ENCODE measurements around the gene AAK1.

AAK1 gene

GRCh38 chr2:69641471-69641870 lies 2.1 kb downstream of the AAK1 start:
- Histone ChIP-seq H3K4me3 (ENCODE audit: low read depth, low read length) (peak overlapping the region; percentile 100), H3K9me3 (ENCODE audit: control insufficient read depth, insufficient read depth, low read length) (no peaks in the 10 kb centered on the region), H3K4me1 (ENCODE audit: control insufficient read depth, insufficient read depth, low read length) (peaks cover 34% of the 10 kb centered on the region), H3K36me3 (ENCODE audit: control insufficient read depth, insufficient read depth, low read length) (no peaks in the 10 kb centered on the region), H3K27me3 (ENCODE audit: control insufficient read depth, insufficient read depth, low read length) (no peaks in the 10 kb centered on the region), H3K27ac (ENCODE audit: low read depth, low read length) (no peak overlapping the region), H3K9ac (ENCODE audit: low read depth, low read length) (no peak overlapping the region; the same call in 1 of the 2 replicates)

GRCh38 chr2:69639266-69639665 lies 4.3 kb downstream of the AAK1 start:
- no peaks in the 10 kb centered on the region for H3K9me3 ChIP-seq (ENCODE audit: control insufficient read depth, insufficient read depth, low read length)
- no peaks in the 10 kb centered on the region; the same call in 1 of the 2 replicates for H3K36me3 ChIP-seq (ENCODE audit: control insufficient read depth, insufficient read depth, low read length)
- no peak overlapping the region for H3K4me3 ChIP-seq (ENCODE audit: low read depth, low read length)
- no peak overlapping the region for H3K27ac ChIP-seq (ENCODE audit: low read depth, low read length)
- H3K4me1 ChIP-seq (ENCODE audit: control insufficient read depth, insufficient read depth, low read length), result peaks cover 21% of the 10 kb centered on the region
- H3K9ac ChIP-seq (ENCODE audit: low read depth, low read length), result no peak overlapping the region
- H3K27me3 ChIP-seq (ENCODE audit: control insufficient read depth, insufficient read depth, low read length), result no peaks in the 10 kb centered on the region

GRCh38 chr2:69638630-69639029 lies 4.9 kb downstream of the AAK1 start:
- Histone ChIP-seq H3K27ac (ENCODE audit: low read depth, low read length) (no peak overlapping the region), H3K4me1 (ENCODE audit: control insufficient read depth, insufficient read depth, low read length) (peaks cover 21% of the 10 kb centered on the region), H3K36me3 (ENCODE audit: control insufficient read depth, insufficient read depth, low read length) (no peaks in the 10 kb centered on the region; the same call in 1 of the 2 replicates), H3K27me3 (ENCODE audit: control insufficient read depth, insufficient read depth, low read length) (no peaks in the 10 kb centered on the region), H3K9me3 (ENCODE audit: control insufficient read depth, insufficient read depth, low read length) (no peaks in the 10 kb centered on the region), H3K4me3 (ENCODE audit: low read depth, low read length) (no peak overlapping the region), H3K9ac (ENCODE audit: low read depth, low read length) (no peak overlapping the region)

GRCh38 chr2:69637923-69638322 lies 5.6 kb downstream of the AAK1 start:
- H3K9me3 ChIP-seq (ENCODE audit: control insufficient read depth, insufficient read depth, low read length), result no peaks in the 10 kb centered on the region
- H3K4me1 ChIP-seq (ENCODE audit: control insufficient read depth, insufficient read depth, low read length), result peaks cover 21% of the 10 kb centered on the region
- no peaks in the 10 kb centered on the region for H3K27me3 ChIP-seq (ENCODE audit: control insufficient read depth, insufficient read depth, low read length)
- no peak overlapping the region for H3K27ac ChIP-seq (ENCODE audit: low read depth, low read length)
- H3K4me3 ChIP-seq (ENCODE audit: low read depth, low read length), result no peak overlapping the region
- H3K9ac ChIP-seq (ENCODE audit: low read depth, low read length), result no peak overlapping the region
- no peaks in the 10 kb centered on the region; the same call in 1 of the 2 replicates for H3K36me3 ChIP-seq (ENCODE audit: control insufficient read depth, insufficient read depth, low read length)

GRCh38 chr2:69636395-69636794 lies 7.1 kb downstream of the AAK1 start:
- H3K9ac ChIP-seq (ENCODE audit: low read depth, low read length), result no peak overlapping the region
- peaks cover 12% of the 10 kb centered on the region for H3K4me1 ChIP-seq (ENCODE audit: control insufficient read depth, insufficient read depth, low read length)
- no peaks in the 10 kb centered on the region for H3K27me3 ChIP-seq (ENCODE audit: control insufficient read depth, insufficient read depth, low read length)
- H3K36me3 ChIP-seq (ENCODE audit: control insufficient read depth, insufficient read depth, low read length), result no peaks in the 10 kb centered on the region; the same call in 1 of the 2 replicates
- no peaks in the 10 kb centered on the region for H3K9me3 ChIP-seq (ENCODE audit: control insufficient read depth, insufficient read depth, low read length)
- H3K4me3 ChIP-seq (ENCODE audit: low read depth, low read length), result no peak overlapping the region
- no peak overlapping the region for H3K27ac ChIP-seq (ENCODE audit: low read depth, low read length)

GRCh38 chr2:69635432-69635831 lies 8.1 kb downstream of the AAK1 start:
- H3K27ac ChIP-seq (ENCODE audit: low read depth, low read length), result no peak overlapping the region
- no peaks in the 10 kb centered on the region; the same call in 1 of the 2 replicates for H3K36me3 ChIP-seq (ENCODE audit: control insufficient read depth, insufficient read depth, low read length)
- H3K4me1 ChIP-seq (ENCODE audit: control insufficient read depth, insufficient read depth, low read length), result peaks cover 15% of the 10 kb centered on the region
- H3K9me3 ChIP-seq (ENCODE audit: control insufficient read depth, insufficient read depth, low read length), result no peaks in the 10 kb centered on the region
- H3K27me3 ChIP-seq (ENCODE audit: control insufficient read depth, insufficient read depth, low read length), result no peaks in the 10 kb centered on the region
- H3K9ac ChIP-seq (ENCODE audit: low read depth, low read length), result no peak overlapping the region
- H3K4me3 ChIP-seq (ENCODE audit: low read depth, low read length), result no peak overlapping the region

- Histone ChIP-seq H3K4me1 (ENCODE audit: control insufficient read depth, insufficient read depth, low read length) (peaks cover 17% of the 10 kb centered on the region), H3K27me3 (ENCODE audit: control insufficient read depth, insufficient read depth, low read length) (no peaks in the 10 kb centered on the region), H3K9me3 (ENCODE audit: control insufficient read depth, insufficient read depth, low read length) (no peaks in the 10 kb centered on the region), H3K27ac (ENCODE audit: low read depth, low read length) (no peak overlapping the region), H3K9ac (ENCODE audit: low read depth, low read length) (no peak overlapping the region), H3K36me3 (ENCODE audit: control insufficient read depth, insufficient read depth, low read length) (no peaks in the 10 kb centered on the region; the same call in 1 of the 2 replicates), H3K4me3 (ENCODE audit: low read depth, low read length) (no peak overlapping the region)
These were observed 9.2 kb downstream of the AAK1 start for GRCh38 chr2:69634196-69634821.

GRCh38 chr2:69631402-69631801 lies 12.1 kb downstream of the AAK1 start:
- Histone ChIP-seq H3K9me3 (ENCODE audit: control insufficient read depth, insufficient read depth, low read length) (no peaks in the 10 kb centered on the region), H3K36me3 (ENCODE audit: control insufficient read depth, insufficient read depth, low read length) (no peaks in the 10 kb centered on the region; the same call in 1 of the 2 replicates), H3K4me1 (ENCODE audit: control insufficient read depth, insufficient read depth, low read length) (peaks cover 13% of the 10 kb centered on the region), H3K9ac (ENCODE audit: low read depth, low read length) (no peak overlapping the region), H3K4me3 (ENCODE audit: low read depth, low read length) (no peak overlapping the region), H3K27ac (ENCODE audit: low read depth, low read length) (no peak overlapping the region), H3K27me3 (ENCODE audit: control insufficient read depth, insufficient read depth, low read length) (no peaks in the 10 kb centered on the region)

GRCh38 chr2:69629921-69630608 lies 13.5 kb downstream of the AAK1 start:
- Histone ChIP-seq H3K27me3 (ENCODE audit: control insufficient read depth, insufficient read depth, low read length) (no peaks in the 10 kb centered on the region), H3K4me3 (ENCODE audit: low read depth, low read length) (no peak overlapping the region), H3K4me1 (ENCODE audit: control insufficient read depth, insufficient read depth, low read length) (peaks cover 13% of the 10 kb centered on the region), H3K9ac (ENCODE audit: low read depth, low read length) (no peak overlapping the region), H3K9me3 (ENCODE audit: control insufficient read depth, insufficient read depth, low read length) (no peaks in the 10 kb centered on the region), H3K27ac (ENCODE audit: low read depth, low read length) (no peak overlapping the region), H3K36me3 (ENCODE audit: control insufficient read depth, insufficient read depth, low read length) (no peaks in the 10 kb centered on the region)

- no peaks in the 10 kb centered on the region for H3K27me3 ChIP-seq (ENCODE audit: control insufficient read depth, insufficient read depth, low read length)
- no peaks in the 10 kb centered on the region for H3K9me3 ChIP-seq (ENCODE audit: control insufficient read depth, insufficient read depth, low read length)
- peaks cover 13% of the 10 kb centered on the region for H3K4me1 ChIP-seq (ENCODE audit: control insufficient read depth, insufficient read depth, low read length)
- no peak overlapping the region for H3K4me3 ChIP-seq (ENCODE audit: low read depth, low read length)
- no peaks in the 10 kb centered on the region for H3K36me3 ChIP-seq (ENCODE audit: control insufficient read depth, insufficient read depth, low read length)
- no peak overlapping the region for H3K27ac ChIP-seq (ENCODE audit: low read depth, low read length)
- H3K9ac ChIP-seq (ENCODE audit: low read depth, low read length), result no peak overlapping the region
These were observed 15.1 kb downstream of the AAK1 start for GRCh38 chr2:69628325-69629021.
